ENCODE results near the gene HSPG2.
"Not testable (repeated sequence)": the region's sequence is repeated elsewhere in the genome, so short reads cannot be mapped to it uniquely, and the experiment has no call there.

GRCh38 chr1:21983539-21983938 lies 46.4 kb upstream of the HSPG2 start:
- TF ChIP-seq POLR2A (IDR thresholded peaks at IDR 0.05; ENCODE audit: low read length); GATA1 (IDR thresholded peaks at IDR 0.05; ENCODE audit: low read depth, low read length): not testable (repeated sequence)
